NCI-H345 (cell line): ENCODE data around the gene CEP85.
"Not testable (repeated sequence)": the region's sequence is repeated elsewhere in the genome, so short reads cannot be mapped to it uniquely, and the experiment has no call there.

Experiments used
- DNase-seq: peaks from one replicate; lab custom pipeline; 2025; lab: John Stamatoyannopoulos, UW

The CEP85 gene

DNA sequence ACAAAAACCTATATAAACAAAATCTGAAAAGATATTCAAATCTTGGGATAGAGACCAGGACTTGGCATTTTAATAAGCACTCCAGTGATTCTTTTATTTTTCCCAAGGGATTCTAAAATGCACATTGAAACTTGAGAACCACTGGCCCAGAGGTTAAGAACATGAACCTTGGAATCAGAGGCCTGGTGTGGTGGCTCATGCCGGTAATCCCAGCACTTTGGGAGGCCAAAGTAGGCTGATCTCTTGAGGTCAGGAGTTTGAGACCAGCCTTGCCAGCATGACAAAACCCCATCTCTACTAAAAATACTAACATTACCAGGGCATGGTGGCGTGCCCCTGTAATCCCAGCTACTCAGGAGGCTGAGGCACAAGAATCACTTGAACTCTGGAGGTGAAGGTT lies 12.9 kb upstream of the CEP85 start:
- DNase-seq = no peak

DNA sequence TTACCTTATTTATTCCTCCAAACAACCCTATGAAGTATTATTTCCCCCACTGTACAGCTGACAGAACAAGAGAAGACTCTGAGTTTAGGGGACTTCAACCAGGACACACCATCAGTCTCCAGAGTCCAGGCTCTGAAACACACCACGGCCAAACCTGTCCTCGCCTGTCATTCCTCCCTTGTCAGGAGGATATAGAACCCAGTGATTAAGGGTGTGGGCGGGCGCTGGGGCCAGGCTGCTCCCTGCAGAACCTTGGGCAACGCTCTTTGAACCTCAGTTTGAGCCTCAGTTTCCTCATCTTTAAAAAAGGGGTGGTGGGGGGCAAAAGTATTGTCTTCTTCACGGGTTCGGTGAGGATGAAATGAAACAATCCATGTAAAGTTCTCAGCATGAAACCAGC lies 9.4 kb upstream of the CEP85 start:
- no peak for DNase-seq

DNA sequence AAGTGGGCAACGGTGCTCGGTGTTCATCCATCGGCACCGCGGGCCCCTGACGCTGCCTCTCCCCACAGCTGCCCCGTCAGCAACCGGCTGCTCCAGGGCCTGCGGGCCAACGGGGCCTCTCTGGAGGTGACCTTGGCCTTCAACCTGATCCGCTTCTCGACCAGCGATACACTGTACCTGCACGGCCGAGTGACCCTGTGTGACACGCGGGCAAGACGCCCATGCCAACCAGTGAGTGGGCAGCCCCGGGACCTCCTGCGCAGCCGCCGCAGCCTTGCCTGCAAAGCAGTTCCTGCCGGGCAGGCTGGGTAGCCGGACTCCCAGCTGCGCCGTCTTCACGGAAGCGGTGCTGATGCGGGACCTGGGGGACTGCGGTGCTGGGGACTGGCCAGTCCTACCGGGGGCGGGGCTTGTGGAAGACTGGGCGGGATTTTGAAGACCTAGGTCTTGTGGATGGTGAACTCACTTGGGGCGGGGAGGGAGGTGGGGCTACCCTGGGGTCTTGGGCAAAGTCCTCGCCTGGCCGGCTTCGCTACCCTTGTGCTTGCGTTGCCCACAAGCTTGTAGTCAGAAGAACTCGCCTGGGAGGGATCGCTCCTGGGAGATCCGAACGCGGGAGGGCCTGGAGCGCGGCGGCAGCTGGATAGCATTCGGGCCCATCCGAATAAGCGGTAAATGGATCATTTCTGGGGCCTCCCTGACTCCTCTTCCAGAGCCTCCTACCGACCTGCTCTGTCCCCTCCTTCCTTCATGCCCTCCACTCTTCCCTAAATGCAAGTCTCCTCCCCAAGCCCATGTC lies 8.8 kb upstream of the CEP85 start:
- no peak for DNase-seq

GRCh38 chr1:26230682-26231081 lies 3.3 kb upstream of the CEP85 start:
- DNase-seq = not testable (repeated sequence)

DNA sequence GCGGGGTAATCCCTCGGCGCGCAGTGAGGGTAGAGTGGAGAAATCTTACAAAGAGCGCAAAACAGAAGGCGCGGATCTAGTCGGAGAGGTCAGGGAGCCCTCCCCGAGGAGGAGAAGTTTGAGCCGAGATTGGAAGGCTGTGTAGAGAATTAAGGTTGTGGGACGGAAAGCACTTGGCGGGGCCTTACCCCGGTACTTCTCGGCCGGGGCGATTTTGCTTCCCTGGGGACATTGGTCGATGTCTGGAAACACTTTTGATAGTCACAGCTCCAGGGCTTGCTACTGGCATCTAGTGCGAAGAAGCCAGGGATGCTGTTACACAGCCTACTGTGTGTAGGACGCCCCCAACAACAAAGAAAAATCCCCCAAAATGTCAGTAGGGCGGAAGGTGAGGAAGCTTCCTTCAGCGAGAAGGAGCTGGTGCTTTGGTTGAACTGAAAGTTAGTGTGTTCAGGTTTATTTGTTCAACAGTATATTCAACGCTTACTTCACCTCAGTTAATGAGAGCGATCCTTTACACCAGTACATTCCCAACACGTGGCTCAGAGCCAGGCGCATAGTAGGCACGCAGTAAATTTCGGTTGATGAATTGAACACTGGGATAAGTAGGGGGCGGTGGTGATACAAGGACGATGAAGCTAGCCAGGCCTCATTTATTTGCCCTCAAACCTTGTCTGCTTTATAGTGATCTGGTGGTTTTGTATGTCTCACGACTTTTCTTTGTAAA lies 807 bp downstream of the CEP85 start:
- DNase-seq = peak; percentile 15

GRCh38 chr1:26237230-26237966 lies 3.4 kb downstream of the CEP85 start:
- no peak for DNase-seq

GRCh38 chr1:26239936-26240335 lies 5.9 kb downstream of the CEP85 start:
- no peak for DNase-seq

DNA sequence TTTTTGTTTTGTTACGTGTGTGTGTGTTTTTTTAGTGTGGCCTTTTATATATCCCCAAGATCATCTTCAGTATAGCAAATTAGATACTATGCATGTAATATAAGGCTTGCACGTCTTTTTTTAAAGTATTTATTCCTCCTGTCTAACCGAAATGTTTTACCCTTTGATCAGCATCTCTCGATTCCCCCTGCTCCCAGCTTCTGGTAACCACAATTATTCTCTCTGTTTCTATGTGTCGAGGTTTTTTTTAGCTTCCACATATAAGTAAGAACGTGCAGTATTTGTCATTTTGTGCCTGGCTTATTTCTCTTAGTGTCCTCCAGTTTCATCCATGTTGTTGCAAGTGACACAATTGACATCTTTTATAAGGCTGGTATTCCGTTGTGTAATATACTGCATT lies 18.7 kb downstream of the CEP85 start:
- DNase-seq = no peak

DNA sequence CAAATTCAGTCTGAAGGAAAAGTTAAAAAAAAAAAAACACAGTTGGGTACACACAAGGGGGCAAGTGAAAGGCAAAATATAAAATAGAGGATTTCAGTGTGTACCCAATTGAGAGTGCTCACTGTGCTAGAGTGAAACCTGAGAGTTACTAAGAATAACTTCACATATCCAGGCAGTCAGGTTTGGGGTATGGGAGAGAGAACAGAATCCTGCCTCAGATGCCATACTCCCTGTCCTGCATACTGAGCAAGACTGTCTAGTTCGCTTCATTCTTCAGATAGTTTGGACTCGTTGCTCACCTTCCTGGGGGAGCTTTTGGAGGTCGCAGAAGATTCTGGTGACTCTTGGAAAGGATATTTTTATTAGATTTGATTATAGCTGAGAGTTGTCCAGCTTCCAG lies 20.4 kb downstream of the CEP85 start:
- DNase-seq = no peak

GRCh38 chr1:26257222-26257621 lies 23.2 kb downstream of the CEP85 start:
- DNase-seq = no peak

DNA sequence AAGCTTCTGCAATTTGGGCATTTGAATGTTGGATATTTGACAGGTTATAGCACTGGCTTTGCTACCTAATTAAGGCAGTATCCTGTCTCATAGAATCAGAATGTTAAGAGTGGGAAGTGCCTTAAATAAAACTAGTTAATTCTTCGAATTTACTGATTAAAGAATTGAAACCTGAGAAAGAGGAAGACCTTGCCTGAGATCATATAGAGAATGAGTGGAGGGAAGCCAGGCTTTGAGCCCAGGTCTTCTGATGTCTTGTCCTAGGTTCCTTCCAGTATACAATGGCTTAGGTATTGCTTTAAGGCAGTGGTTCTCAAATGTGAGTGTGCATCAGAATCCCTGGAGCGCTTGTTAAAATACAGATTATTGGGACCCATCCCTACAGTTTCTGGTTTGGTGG lies 25.0 kb downstream of the CEP85 start:
- no peak for DNase-seq

DNA sequence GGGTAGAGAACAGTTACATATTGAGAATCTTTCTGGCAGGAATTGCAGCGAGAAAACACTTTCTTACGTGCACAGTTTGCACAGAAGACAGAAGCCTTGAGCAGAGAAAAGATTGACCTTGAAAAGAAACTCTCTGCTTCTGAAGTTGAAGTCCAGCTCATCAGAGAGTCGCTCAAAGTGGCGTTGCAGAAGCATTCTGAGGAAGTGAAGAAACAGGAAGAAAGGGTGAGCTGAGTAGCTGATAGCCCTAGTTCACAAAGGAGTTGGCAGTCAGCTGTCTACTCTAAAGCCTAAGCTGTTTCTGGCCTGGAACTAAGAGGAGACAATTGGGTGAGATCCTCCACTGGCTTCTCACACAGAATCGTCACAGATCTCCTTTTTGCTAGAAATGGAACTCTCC lies 25.6 kb downstream of the CEP85 start:
- DNase-seq = no peak

DNA sequence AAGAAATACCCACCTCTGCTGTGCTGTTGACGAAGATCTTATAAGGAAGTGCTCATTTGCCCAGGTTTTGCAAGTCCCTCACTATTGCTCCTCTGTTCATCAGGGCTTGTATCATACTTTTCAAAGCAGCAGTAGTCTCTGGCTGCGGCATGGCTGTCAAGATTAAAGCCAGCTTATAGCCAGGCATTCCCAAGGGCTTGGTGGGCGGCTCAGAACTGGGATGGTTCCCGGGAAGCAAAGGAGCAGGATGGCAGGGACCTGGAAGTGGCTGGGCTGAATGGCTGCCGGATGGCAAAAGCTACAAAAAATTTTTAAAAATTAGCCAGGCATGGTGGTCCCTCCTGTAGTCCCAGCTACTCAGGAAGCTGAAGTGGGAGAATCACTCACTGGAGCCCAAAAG lies 29.2 kb downstream of the CEP85 start:
- no peak for DNase-seq

GRCh38 chr1:26265405-26265804 lies 31.4 kb downstream of the CEP85 start:
- no peak for DNase-seq

DNA sequence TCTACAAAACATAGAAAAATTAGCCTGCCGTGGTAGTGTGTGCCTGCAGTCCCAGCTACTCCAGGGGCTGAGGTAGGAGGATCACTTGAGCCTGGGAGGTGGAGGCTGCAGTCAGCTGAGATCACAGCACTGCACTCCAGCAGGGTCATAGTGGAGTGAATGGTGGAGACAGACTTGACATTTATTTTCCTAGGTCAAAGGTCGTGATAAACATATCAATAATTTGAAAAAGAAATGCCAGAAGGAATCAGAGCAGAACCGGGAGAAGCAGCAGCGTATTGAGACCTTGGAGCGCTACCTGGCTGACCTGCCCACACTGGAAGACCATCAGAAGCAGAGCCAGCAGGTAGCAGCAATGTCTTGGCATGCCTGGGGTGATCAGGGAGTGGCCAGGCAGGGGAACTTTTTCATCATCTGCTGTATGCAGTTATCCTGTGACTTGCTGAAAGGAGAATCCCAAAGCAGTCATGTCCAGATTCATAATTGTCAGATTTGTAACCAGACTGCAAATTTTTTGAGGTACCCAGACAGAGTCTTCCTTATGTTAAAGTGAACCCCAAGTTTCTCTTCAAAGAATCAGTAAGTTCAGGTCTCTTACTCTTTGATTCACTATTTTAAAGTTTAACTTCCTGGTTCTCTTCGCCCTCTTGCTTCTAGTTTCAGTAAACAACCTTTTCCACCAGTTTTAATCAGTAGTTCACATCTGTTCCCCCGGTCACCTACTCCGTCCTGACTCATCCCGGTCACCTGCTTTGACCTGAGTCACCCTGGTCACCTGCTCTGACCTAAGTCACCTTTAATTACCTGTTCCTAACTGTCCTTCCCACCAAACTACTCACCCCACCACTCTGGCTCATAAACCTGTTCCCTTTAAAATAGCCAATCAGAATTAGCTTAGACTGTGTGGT lies 34.5 kb downstream of the CEP85 start:
- DNase-seq = no peak

DNA sequence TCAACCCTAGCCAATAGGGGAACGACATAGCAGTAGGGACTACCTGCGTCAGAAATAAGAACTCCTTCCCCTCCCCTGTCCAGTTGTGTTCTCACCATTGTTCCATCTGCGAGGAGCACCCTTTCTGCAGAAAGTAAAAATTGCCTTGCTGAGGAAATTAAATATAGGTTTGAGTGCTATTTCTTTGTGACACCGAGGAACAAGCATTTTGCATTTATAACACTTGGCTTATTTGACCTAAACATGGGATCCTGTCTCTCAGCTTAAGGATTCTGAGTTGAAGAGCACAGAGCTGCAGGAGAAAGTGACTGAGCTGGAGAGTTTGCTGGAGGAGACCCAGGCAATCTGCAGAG lies 35.2 kb downstream of the CEP85 start:
- DNase-seq = no peak

GRCh38 chr1:26274801-26275425 lies 40.9 kb downstream of the CEP85 start:
- DNase-seq = no peak

DNA sequence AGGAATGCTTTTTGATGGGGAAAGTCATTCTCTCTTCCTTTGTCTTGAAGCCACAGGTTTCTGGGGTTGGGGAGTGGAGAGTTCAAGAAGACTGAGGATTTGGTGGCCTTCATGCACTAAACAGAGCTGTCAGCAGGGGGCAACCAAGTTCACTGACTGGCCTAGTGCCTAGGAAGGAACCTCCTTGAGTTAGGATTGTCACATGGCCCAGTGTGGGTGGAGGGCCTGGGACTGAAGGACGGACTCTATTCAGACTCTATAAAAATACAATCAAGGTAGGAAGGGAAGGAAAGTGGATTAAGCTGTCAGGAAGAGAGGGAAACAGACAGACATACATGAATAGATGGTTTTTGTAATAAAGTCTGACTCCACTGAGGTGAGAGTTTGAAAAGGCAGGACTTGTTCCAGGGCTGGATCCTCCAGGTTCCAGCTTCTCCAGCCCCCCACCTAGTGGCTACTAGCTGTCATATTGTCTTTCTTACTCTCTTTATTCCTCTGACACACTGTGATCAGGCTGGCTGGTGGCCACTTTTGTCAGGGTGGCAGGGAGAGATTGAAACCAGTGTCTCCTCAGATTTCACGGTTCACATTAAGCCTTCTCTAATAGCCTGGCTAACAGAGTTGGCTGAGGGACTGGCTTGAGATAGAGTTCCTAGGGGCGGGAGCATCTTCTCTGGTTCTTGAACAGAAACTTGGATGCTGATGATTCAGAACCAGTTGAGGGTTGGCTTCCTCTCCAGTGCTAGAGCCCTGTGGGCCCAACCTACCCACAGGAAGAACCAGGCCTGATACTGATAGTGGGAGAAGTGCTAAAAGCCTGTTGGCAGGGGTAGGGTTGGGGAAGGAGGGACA lies 41.8 kb downstream of the CEP85 start:
- peak; percentile 41 for DNase-seq

- DNase-seq = no peak
Measured at GRCh38 chr1:26276432-26276838, 42.4 kb downstream of the CEP85 start.

GRCh38 chr1:26277261-26277661 lies 43.3 kb downstream of the CEP85 start:
- no peak for DNase-seq

DNA sequence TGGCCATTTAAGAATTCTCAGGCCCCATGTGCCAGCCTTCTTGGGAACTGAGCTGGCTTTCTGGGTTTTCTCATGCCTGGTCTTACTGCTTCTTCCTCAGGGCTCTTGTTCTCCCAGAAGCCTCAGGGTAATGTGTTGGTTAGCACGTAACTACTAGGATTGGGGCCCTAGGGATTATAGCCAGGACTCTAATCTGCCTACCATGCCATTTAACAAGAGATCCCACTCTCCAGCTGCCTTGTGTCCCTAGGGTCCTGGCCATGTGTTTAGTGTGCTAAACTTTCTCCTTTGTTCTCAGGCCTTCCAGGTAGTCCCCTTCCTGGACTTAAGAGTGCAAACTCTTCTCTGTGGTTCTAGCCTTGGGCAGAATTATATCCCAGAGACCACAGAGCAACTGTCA lies 43.7 kb downstream of the CEP85 start:
- DNase-seq = no peak
